HepG2 (cell line): Measurements from ENCODE around the gene TXNRD2. TPM values are rescaled to one million over a fixed set of nuclear protein-coding genes. Genes with fewer than 3 reads are reported as not detected.

Experiments
- ATAC-seq: fragments of 200-7000 bp; cut with Tn5 transposase; 3 replicates; pipeline ENCODE4 v1.9.1; 2020; ENCODE audit warnings: mild to moderate bottlenecking, moderate library complexity
- BruUV-seq: library from RNA; stranded (reverse); fragments of 400-500 nt; replicated peaks from 2 replicates; lab custom pipeline; 2021; lab: Mats Ljungman, UMichigan
- CTCF ChIA-PET: fragments of 300-600 bp; formaldehyde crosslinking; extraction: SDS; loops from one replicate; lab custom pipeline; 2021; ENCODE audit warnings: low total read pairs, inconsistent platforms, low intra/inter-chr PET ratio; lab: Yijun Ruan, JAX
- POLR2A ChIA-PET: fragments of 350-600 bp; sonication (Branson Sonifier 250); formaldehyde crosslinking; loops from one replicate; lab custom pipeline; 2020; ENCODE audit warnings: antibody characterized with exemption, inconsistent platforms; lab: Yijun Ruan, JAX
- DNase-seq: peaks from one replicate; pipeline ENCODE4 v3.0.0-alpha.2; 2015; ENCODE audit warnings: low spot score
- FAIRE-seq: peaks from 3 replicates; lab custom pipeline; 2011; peaks lifted over from hg19 to GRCh38; lab: Jason Lieb, UNC
- H2AFZ ChIP-seq: one replicate; pipeline ENCODE4 v1.6.1; 2011; ENCODE audit warnings: low read length, inconsistent platforms
- H3K27ac ChIP-seq: fragments of 300-600 bp; 3 replicates; pipeline ENCODE4 v1.8.0; 2011; ENCODE audit warnings: mixed run types, mild to moderate bottlenecking, mixed read lengths, low read length, inconsistent platforms; ENCODE audit not compliant: insufficient read depth; ENCODE audit errors: extremely low read length
- H3K27me3 ChIP-seq, 2 experiments: fragments of 200-600 bp in 1 of 2; 2 replicates in 1 of 2; 3 replicates in 1 of 2; pipeline versions ENCODE4 v1.6.0 to v1.8.0; 2011; ENCODE audit warnings: low read length in 2 of 2, mild to moderate bottlenecking in 2 of 2, moderate library complexity in 2 of 2, inconsistent platforms in 1 of 2; ENCODE audit not compliant: insufficient read depth in 2 of 2, control insufficient read depth in 1 of 2
- H3K36me3 ChIP-seq, 2 experiments: fragments of 200-600 bp in 1 of 2; replicated peaks in 1 of 2; 2 replicates in 1 of 2; 3 replicates in 1 of 2; pipeline versions ENCODE4 v1.5.1 to v1.8.0; 2011; ENCODE audit warnings: low read length in 2 of 2, inconsistent platforms in 1 of 2; ENCODE audit not compliant: insufficient read depth in 2 of 2, control insufficient read depth in 1 of 2
- H3K4me1 ChIP-seq: 2 replicates; pipeline ENCODE4 v1.5.1; 2012; ENCODE audit warnings: low read length, inconsistent platforms; ENCODE audit not compliant: insufficient read depth
- H3K4me2 ChIP-seq: 2 replicates; pipeline ENCODE4 v1.6.0; 2011; ENCODE audit warnings: low read depth, low read length, inconsistent platforms
- H3K4me3 ChIP-seq, 3 experiments: fragments of 200-600 bp in 1 of 3; sonication (generic), shearing (Covaris generic) in 1 of 3; replicated peaks in 1 of 3; 2 replicates each; pipeline ENCODE4 v1.5.1; 2011 to 2016; ENCODE audit warnings: low read length in 3 of 3, inconsistent platforms in 2 of 3, low read depth in 2 of 3, mild to moderate bottlenecking in 2 of 3, control low read depth in 1 of 3, mixed read lengths in 1 of 3; ENCODE audit not compliant: insufficient read depth in 1 of 3
- H3K79me2 ChIP-seq: one replicate; pipeline ENCODE4 v1.6.1; 2011; ENCODE audit warnings: low read length, inconsistent platforms; ENCODE audit not compliant: insufficient read depth
- H3K9ac ChIP-seq: 2 replicates; pipeline ENCODE4 v1.6.0; 2011; ENCODE audit warnings: mild to moderate bottlenecking, low read depth, low read length, inconsistent platforms; ENCODE audit not compliant: insufficient read depth
- H3K9me3 ChIP-seq: 2 replicates; pipeline ENCODE4 v1.5.1; 2012; ENCODE audit warnings: mild to moderate bottlenecking, low read length
- H4K20me1 ChIP-seq: 2 replicates; pipeline ENCODE4 v1.6.0; 2011; ENCODE audit warnings: inconsistent platforms, mild to moderate bottlenecking, low read length, moderate library complexity; ENCODE audit not compliant: insufficient read depth
- AGO1 ChIP-seq: fragments of 200-400 bp; formaldehyde crosslinking; IDR thresholded peaks from 2 replicates; pipeline ENCODE4 v1.6.1; 2017; ENCODE audit warnings: mild to moderate bottlenecking, low read depth, low read length, moderate library complexity; ENCODE audit not compliant: poor library complexity, severe bottlenecking
- AGO2 ChIP-seq: fragments of 200-400 bp; formaldehyde crosslinking; optimal IDR thresholded peaks from 2 replicates; pipeline ENCODE3; 2017; ENCODE audit warnings: mild to moderate bottlenecking, low read depth, low read length, moderate library complexity
- DDIT3 ChIP-seq: sonication (generic); formaldehyde crosslinking; IDR thresholded peaks from 2 replicates; pipeline ENCODE4 v1.4.0; 2020; ENCODE audit warnings: mild to moderate bottlenecking, missing genetic modification reagents
- FOXC1 ChIP-seq: sonication (generic); formaldehyde crosslinking; IDR thresholded peaks from 2 replicates; pipeline ENCODE4 v1.8.0; 2022; ENCODE audit warnings: mild to moderate bottlenecking, missing genetic modification reagents, borderline replicate concordance
- GATAD2A ChIP-seq: IDR thresholded peaks from 2 replicates; pipeline ENCODE4 v1.6.1; 2016
- IRX3 ChIP-seq: sonication (generic); formaldehyde crosslinking; IDR thresholded peaks from 2 replicates; pipeline ENCODE4 v1.8.1; 2023; ENCODE audit warnings: mild to moderate bottlenecking, low read depth, missing genetic modification reagents, borderline replicate concordance
- MTA1 ChIP-seq: sonication (generic); formaldehyde crosslinking; IDR thresholded peaks from 2 replicates; pipeline ENCODE4 v1.4.0; 2020; ENCODE audit warnings: missing genetic modification reagents, mild to moderate bottlenecking, borderline replicate concordance
- NCOA5 ChIP-seq: sonication (generic); formaldehyde crosslinking; IDR thresholded peaks from 2 replicates; pipeline ENCODE4 v1.4.0; 2020; ENCODE audit warnings: missing genetic modification reagents
- PHB2 ChIP-seq: fragments of 450-650 bp; IDR thresholded peaks from 2 replicates; pipeline ENCODE4 v1.6.1; 2018; ENCODE audit not compliant: partially characterized antibody
- PHF8 ChIP-seq: sonication (generic); formaldehyde crosslinking; IDR thresholded peaks from 2 replicates; pipeline ENCODE4 v1.5.0; 2020; ENCODE audit warnings: missing genetic modification reagents
- RFXAP ChIP-seq: sonication (generic); formaldehyde crosslinking; IDR thresholded peaks from 2 replicates; pipeline ENCODE4 v1.4.0; 2020; ENCODE audit warnings: missing genetic modification reagents, borderline replicate concordance
- THAP7 ChIP-seq: sonication (generic); formaldehyde crosslinking; IDR thresholded peaks from 2 replicates; pipeline ENCODE4 v1.8.1; 2023; ENCODE audit warnings: mild to moderate bottlenecking, missing genetic modification reagents
- THRA ChIP-seq: sonication (generic); formaldehyde crosslinking; IDR thresholded peaks from 2 replicates; pipeline ENCODE4 v1.4.0; 2020; ENCODE audit warnings: missing genetic modification reagents, borderline replicate concordance
- XRCC5 ChIP-seq: fragments of 200-400 bp; formaldehyde crosslinking; optimal IDR thresholded peaks from 2 replicates; pipeline ENCODE3; 2017; ENCODE audit warnings: mild to moderate bottlenecking, low read length
- ZKSCAN1 ChIP-seq: fragments of 150-350 bp; IDR thresholded peaks from 2 replicates; pipeline ENCODE4 v1.6.1; 2014; ENCODE audit warnings: low read length
- ZNF292 ChIP-seq: sonication (generic); formaldehyde crosslinking; IDR thresholded peaks from 2 replicates; pipeline ENCODE4 v1.8.1; 2022; ENCODE audit warnings: mild to moderate bottlenecking, low read depth, missing genetic modification reagents, borderline replicate concordance
- ZNF550 ChIP-seq: sonication (generic); formaldehyde crosslinking; IDR thresholded peaks from 2 replicates; pipeline ENCODE4 v1.4.0; 2020; ENCODE audit warnings: mild to moderate bottlenecking, missing genetic modification reagents, borderline replicate concordance
- WGBS: methylation state at CpG from one replicate; pipeline ENCODE4 v1.1.6; 2017; ENCODE audit warnings: low lambda C conversion rate; 5-methylcytosine and 5-hydroxymethylcytosine counted together
- in situ Hi-C: cut with HindIII; loops from 2 replicates; pipeline ENCODE4 v1.10.0; 2017; ENCODE audit warnings: low pct_unique_long_range_greater_than_20kb; ENCODE audit not compliant: extremely low pct_ligation_motif_present
- intact Hi-C: fragments of 100-400 bp; cut with micrococcal nuclease; formaldehyde crosslinking; loops from one replicate; pipeline ENCODE4 v1.10.0; 2022; ENCODE audit not compliant: unreplicated experiment
- polyA plus RNA-seq, 8 experiments: library from polyadenylated mRNA; depleted of rRNA in 3 of 8; stranded (reverse) in 7 of 8; unstranded in 1 of 8; fragments of >200 nt; fragmentation: Illumina TruSeq in 4 of 8; extraction: Trizol in 4 of 8; gene quantifications; 2 replicates each; pipeline versions ENCODE4 v1.2.1 to v1.2.3, GENCODE V29; 2011 to 2016; ENCODE audit warnings: low read depth in 4 of 8, missing spikeins in 1 of 8, mixed read lengths in 1 of 8; ENCODE audit not compliant: insufficient read depth in 1 of 8
- total RNA-seq, 5 experiments: library from RNA; depleted of rRNA; stranded (reverse); fragments of >200 nt; fragmentation: Illumina TruSeq; extraction: Trizol; gene quantifications; 2 replicates each; pipeline ENCODE4 v1.2.3, GENCODE V29; 2016; ENCODE audit warnings: low read depth in 1 of 5
- TF ChIP-seq, protein P1 (sequence below): IDR thresholded peaks from 2 replicates; pipeline ENCODE4 v1.6.1; 2012; ENCODE audit warnings: inconsistent platforms

Gene TXNRD2
- total and polyA plus RNA-seq, 2 of the 13 experiments (the other 11 are each of a cell fraction or from before 2014, with no cell fraction given): 17.5 to 18.6 TPM

- TF ChIP-seq ZKSCAN1: no peak
- TF ChIP-seq XRCC5: peak; percentile 18
- TF ChIP-seq ZNF550: no peak
- 0 out of 2 replicates have a peak, but pooled peaks have one; percentile 73 for TF ChIP-seq RFXAP (CRISPR knock-in tag)
These were observed 32.7 kb upstream of the TXNRD2 start (continued) for GRCh38 chr22:19974268-19974861.

- CTCF ChIA-PET: no interaction called here
- no TSS peak for BruUV-seq
- Histone ChIP-seq H3K4me2 (no peak overlapping the region), H3K27me3 (no peaks in the 10 kb centered on the region), H3K4me3 (no peak overlapping the region), H3K36me3 (peaks cover 4 to 7% of the 10 kb centered on the region in 2 experiments; a peak in 2 of 5 replicates), H2AFZ (no peak overlapping the region), H3K27ac (no peak overlapping the region), H3K4me1 (peaks cover 37% of the 10 kb centered on the region), H3K79me2 (no peaks in the 10 kb centered on the region), H3K9me3 (no peaks in the 10 kb centered on the region), H3K9ac (no peak overlapping the region), H4K20me1 (no peaks in the 10 kb centered on the region)
- POLR2A ChIA-PET: interaction anchor here (1.5 kb wide), 1 partner anchor 13 kb away, joined by 5 read pairs; no protein-coding TSS in a partner anchor
- TF ChIP-seq FOXC1 (CRISPR knock-in tag) (no peak), THRA (CRISPR knock-in tag) (no peak), IRX3 (CRISPR knock-in tag) (no peak), AGO1 (peak; percentile 36), GATAD2A (CRISPR knock-in tag) (no peak), ZNF292 (no peak), THAP7 (no peak), AGO2 (peak; percentile 53), PHF8 (0 out of 2 replicates have a peak, but pooled peaks have one; percentile 1), MTA1 (CRISPR knock-in tag) (0 out of 2 replicates have a peak, but pooled peaks have one; percentile 13), DDIT3 (CRISPR knock-in tag) (no peak), NCOA5 (CRISPR knock-in tag) (no peak), PHB2 (no peak)
- TF ChIP-seq, protein P1, sequence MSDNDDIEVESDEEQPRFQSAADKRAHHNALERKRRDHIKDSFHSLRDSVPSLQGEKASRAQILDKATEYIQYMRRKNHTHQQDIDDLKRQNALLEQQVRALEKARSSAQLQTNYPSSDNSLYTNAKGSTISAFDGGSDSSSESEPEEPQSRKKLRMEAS: no peak
- DNase-seq (no peak), FAIRE-seq (no peak), ATAC-seq (no peak)
- in situ Hi-C loops (loop anchor here (5.0 kb wide), 1 partner anchor 39 kb away; no protein-coding TSS in a partner anchor), intact Hi-C loops (no loop called here)
- over 99% methylated on average over 33 of the region's 46 CpGs for WGBS
These were observed 32.1 kb upstream of the TXNRD2 start for GRCh38 chr22:19973551-19974267.
